ENCODE measurements around the gene SALL1. TPM values are rescaled to one million over a fixed set of nuclear protein-coding genes. Genes with fewer than 3 reads are reported as not detected.

Gene SALL1
- total and polyA plus RNA-seq, 8 donors, result 0.04 to 0.97 (median 0.40) TPM; not detected in 2

DNA sequence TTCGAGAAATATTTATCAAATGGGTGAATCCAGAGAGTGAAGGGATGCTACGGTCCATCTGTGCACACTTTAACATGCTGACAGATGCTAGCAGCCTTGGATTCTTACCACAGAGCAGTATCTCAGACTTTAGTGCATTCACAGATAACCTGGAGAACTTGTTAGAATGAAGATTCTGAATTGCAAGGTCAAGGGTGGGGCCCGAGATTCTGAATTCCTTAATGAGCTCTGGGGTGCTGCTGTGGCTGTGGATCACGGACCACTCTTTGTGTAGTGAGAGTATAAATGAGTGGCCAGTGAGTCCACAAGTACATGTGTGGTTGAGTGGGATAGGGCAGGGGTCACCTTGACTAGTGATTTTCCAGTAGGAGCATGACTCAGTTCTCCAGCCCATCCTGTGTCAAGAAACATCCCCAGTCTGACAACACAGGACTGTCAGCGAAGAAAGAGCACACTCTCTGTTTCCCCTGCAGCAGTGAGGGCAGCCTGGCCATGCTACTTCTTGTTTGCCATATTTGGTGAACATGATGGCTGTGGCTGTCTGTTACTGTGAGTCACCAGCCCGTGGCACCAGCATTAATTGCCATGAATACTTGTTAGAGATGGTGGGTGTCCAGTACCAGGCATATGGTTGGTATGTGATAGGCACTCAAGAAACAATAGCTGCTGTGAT lies 13.0 kb upstream of the SALL1 start:
- intact Hi-C loops (cut with DNase I), result no loop called here
- no peaks in the 10 kb centered on the region for H3K4me1 ChIP-seq
- H3K27me3 ChIP-seq, result peaks cover under 1 to 40% of the 10 kb centered on the region in 2 donors
- no peaks in the 10 kb centered on the region for H3K9me3 ChIP-seq
- no peaks in the 10 kb centered on the region for H3K36me3 ChIP-seq
- DNase-seq, result no peak
- no peak for ATAC-seq
- no peak overlapping the region for H3K4me3 ChIP-seq
- no peak overlapping the region for H3K27ac ChIP-seq
- TF ChIP-seq, protein P1, sequence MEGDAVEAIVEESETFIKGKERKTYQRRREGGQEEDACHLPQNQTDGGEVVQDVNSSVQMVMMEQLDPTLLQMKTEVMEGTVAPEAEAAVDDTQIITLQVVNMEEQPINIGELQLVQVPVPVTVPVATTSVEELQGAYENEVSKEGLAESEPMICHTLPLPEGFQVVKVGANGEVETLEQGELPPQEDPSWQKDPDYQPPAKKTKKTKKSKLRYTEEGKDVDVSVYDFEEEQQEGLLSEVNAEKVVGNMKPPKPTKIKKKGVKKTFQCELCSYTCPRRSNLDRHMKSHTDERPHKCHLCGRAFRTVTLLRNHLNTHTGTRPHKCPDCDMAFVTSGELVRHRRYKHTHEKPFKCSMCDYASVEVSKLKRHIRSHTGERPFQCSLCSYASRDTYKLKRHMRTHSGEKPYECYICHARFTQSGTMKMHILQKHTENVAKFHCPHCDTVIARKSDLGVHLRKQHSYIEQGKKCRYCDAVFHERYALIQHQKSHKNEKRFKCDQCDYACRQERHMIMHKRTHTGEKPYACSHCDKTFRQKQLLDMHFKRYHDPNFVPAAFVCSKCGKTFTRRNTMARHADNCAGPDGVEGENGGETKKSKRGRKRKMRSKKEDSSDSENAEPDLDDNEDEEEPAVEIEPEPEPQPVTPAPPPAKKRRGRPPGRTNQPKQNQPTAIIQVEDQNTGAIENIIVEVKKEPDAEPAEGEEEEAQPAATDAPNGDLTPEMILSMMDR (IDR thresholded peaks at IDR 0.05), result no peak

GRCh38 chr16:51163366-51163765 lies 12.3 kb upstream of the SALL1 start:
- Histone ChIP-seq H3K4me1 (no peaks in the 10 kb centered on the region), H3K9me3 (no peaks in the 10 kb centered on the region), H3K27me3 (peaks cover 4 to 47% of the 10 kb centered on the region in 2 donors), H3K36me3 (no peaks in the 10 kb centered on the region), H3K27ac (no peak overlapping the region), H3K4me3 (no peak overlapping the region)
- ATAC-seq, result no peak
- TF ChIP-seq, protein P1 (IDR thresholded peaks at IDR 0.05), result no peak
- no peak for DNase-seq
- intact Hi-C loops (cut with DNase I), result no loop called here

DNA sequence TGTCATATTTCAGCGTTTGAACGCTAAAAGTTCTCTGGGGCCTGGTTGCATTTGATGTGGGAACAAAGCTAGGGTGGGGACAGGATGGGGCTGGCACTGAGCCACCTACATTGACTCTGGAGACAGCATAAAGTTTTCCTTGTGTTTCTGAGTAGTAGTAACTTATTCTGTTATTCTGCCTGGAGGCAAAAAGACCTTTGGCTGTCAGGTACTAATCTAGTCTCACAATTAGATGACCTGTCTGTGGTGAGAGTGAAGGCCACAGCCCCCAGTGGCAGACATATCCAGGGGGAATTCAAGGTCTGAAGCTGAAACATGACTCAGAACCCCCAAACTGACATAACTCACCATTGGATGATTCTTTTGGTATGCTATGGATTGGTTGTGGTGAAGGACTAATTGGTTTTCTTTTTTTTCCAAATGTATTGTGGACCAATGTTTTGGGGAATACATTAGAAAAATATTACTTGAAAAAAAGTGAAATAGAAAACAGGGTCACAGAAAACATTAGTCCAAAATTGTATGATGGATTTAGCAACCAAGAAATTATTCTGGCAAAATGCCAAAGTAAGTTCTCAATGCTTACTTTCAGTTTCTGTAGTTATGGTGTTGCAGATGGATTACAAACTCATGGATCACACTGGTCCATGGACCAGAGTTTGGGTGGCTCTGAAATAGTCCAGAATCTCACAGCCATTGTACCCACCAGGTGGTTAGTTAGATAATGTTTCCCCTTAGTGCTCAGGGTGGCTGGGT lies 10.5 kb upstream of the SALL1 start:
- Histone ChIP-seq H3K4me3 (no peak overlapping the region), H3K9me3 (no peaks in the 10 kb centered on the region), H3K27me3 (peaks cover 17 to 64% of the 10 kb centered on the region in 2 donors), H3K36me3 (no peaks in the 10 kb centered on the region), H3K27ac (no peak overlapping the region), H3K4me1 (no peaks in the 10 kb centered on the region)
- ATAC-seq (no peak), DNase-seq (no peak)
- TF ChIP-seq, protein P1 (IDR thresholded peaks at IDR 0.05), result no peak
- intact Hi-C loops (cut with DNase I), result no loop called here

GRCh38 chr16:51159865-51160264 lies 8.8 kb upstream of the SALL1 start:
- Histone ChIP-seq H3K27me3 (peaks cover 34 to 78% of the 10 kb centered on the region in 2 donors), H3K9me3 (no peaks in the 10 kb centered on the region)
- intact Hi-C loops (cut with DNase I), result no loop called here

DNA sequence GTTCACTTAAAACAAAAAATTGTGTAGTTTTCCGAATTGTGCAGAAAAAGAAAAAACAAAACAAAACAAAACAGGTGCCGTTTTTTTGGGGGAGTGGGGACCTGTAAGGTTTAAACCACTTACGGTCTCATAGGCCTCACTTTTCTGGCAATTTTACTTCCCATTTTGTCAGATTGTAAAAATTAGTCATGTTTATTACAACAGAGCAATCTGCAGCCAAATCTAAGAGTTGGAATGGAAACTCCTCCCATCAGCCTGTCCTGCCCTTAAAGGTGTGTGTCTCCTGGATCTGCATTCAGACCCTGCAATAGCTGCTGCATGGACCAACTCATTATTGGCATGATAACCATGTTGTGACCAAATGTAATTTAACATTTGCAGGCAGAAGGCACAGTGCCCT lies 8.2 kb upstream of the SALL1 start:
- Histone ChIP-seq H3K36me3 (no peaks in the 10 kb centered on the region), H3K27me3 (peaks cover 40 to 84% of the 10 kb centered on the region in 2 donors), H3K27ac (no peak overlapping the region), H3K9me3 (no peaks in the 10 kb centered on the region), H3K4me1 (peaks cover 0 to 11% of the 10 kb centered on the region in 2 donors), H3K4me3 (no peak overlapping the region)
- TF ChIP-seq, protein P1 (IDR thresholded peaks at IDR 0.05), result no peak
- ATAC-seq (no peak), DNase-seq (no peak)
- intact Hi-C loops (cut with DNase I), result no loop called here

More at GRCh38 chr16:51159865-51160264, 8.8 kb upstream of the SALL1 start:
- TF ChIP-seq, protein P1 (IDR thresholded peaks at IDR 0.05), result no peak
- Histone ChIP-seq H3K4me3 (no peak overlapping the region), H3K27ac (no peak overlapping the region), H3K36me3 (no peaks in the 10 kb centered on the region), H3K4me1 (peaks cover 0 to 8% of the 10 kb centered on the region in 2 donors)
- DNase-seq (no peak), ATAC-seq (no peak)

Measured in left lung (tissue), 10 donors.